ENCODE results near the gene KCTD17. TPM values are rescaled to one million over a fixed set of nuclear protein-coding genes. Genes with fewer than 3 reads are reported as not detected.

KCTD17 gene
- total and polyA plus RNA-seq, 2 of the 13 experiments (the other 11 are each of a cell fraction or from before 2014, with no cell fraction given), result 5.3 to 11.7 TPM

- TF ChIP-seq SKIL (CRISPR knock-in tag; IDR thresholded peaks at IDR 0.05; ENCODE audit: borderline replicate concordance) (peak; percentile 59), ZNF280D (CRISPR knock-in tag; IDR thresholded peaks at IDR 0.05) (0 out of 2 replicates have a peak, but pooled peaks have one; percentile 66), ZNF264 (CRISPR knock-in tag; IDR thresholded peaks at IDR 0.05) (peak; percentile 69; the same call in 1 of the 2 replicates), KLF11 (CRISPR knock-in tag; IDR thresholded peaks at IDR 0.05) (0 out of 2 replicates have a peak, but pooled peaks have one; percentile 62), ZFX (CRISPR knock-in tag; IDR thresholded peaks at IDR 0.05; ENCODE audit: low read depth) (peak; percentile 69), TRIM24 (CRISPR knock-in tag; IDR thresholded peaks at IDR 0.05) (0 out of 2 replicates have a peak, but pooled peaks have one; percentile 53), ZNF614 (CRISPR knock-in tag; IDR thresholded peaks at IDR 0.05; ENCODE audit: borderline replicate concordance) (0 out of 2 replicates have a peak, but pooled peaks have one; percentile 34), ZNF12 (CRISPR knock-in tag; IDR thresholded peaks at IDR 0.05) (0 out of 2 replicates have a peak, but pooled peaks have one; percentile 22), SIN3B (IDR thresholded peaks at IDR 0.05; ENCODE audit: low read length) (no peak), KLF12 (CRISPR knock-in tag; IDR thresholded peaks at IDR 0.05; ENCODE audit: borderline replicate concordance) (peak; percentile 90; the same call in 1 of the 2 replicates), ZFP36 (IDR thresholded peaks at IDR 0.05; ENCODE audit: borderline replicate concordance, low read depth, low read length, partially characterized antibody) (no peak), ZMYM4 (CRISPR knock-in tag; IDR thresholded peaks at IDR 0.05) (peak; percentile 80), EP300 (IDR thresholded peaks at IDR 0.05; ENCODE audit: low read depth in 2 of 2, low read length in 2 of 2) (peak in 1 of 2 experiments; percentile 83; a peak in 2 of 4 replicates), EP300 (CRISPR knock-in tag; IDR thresholded peaks at IDR 0.05; ENCODE audit: borderline replicate concordance) (peak; percentile 44; the same call in 1 of the 2 replicates), CREM (IDR thresholded peaks at IDR 0.05) (peak; percentile 64; the same call in 1 of the 2 replicates), CREM (CRISPR knock-in tag; IDR thresholded peaks at IDR 0.05) (no peak), ZMYM3 (CRISPR knock-in tag; IDR thresholded peaks at IDR 0.05) (peak; percentile 67), ZNF713 (CRISPR knock-in tag; IDR thresholded peaks at IDR 0.05) (peak; percentile 65; the same call in 1 of the 2 replicates), CEBPG (CRISPR knock-in tag; IDR thresholded peaks at IDR 0.05) (peak; percentile 42; the same call in 1 of the 2 replicates), BHLHE40 (IDR thresholded peaks at IDR 0.05; ENCODE audit: low read length) (peak; percentile 70), PRMT3 (CRISPR knock-in tag; IDR thresholded peaks at IDR 0.05; ENCODE audit: borderline replicate concordance, low read depth) (peak; percentile 61; the same call in 1 of the 2 replicates), ZSCAN25 (CRISPR knock-in tag; IDR thresholded peaks at IDR 0.05) (peak; percentile 96), ZBTB10 (CRISPR knock-in tag; IDR thresholded peaks at IDR 0.05; ENCODE audit: borderline replicate concordance) (no peak)
Observed at GRCh38 chr22:37023743-37024338, 27.7 kb upstream of the KCTD17 start (continued).
